ENCODE measurements around the gene GNAL. TPM values are rescaled to one million over a fixed set of nuclear protein-coding genes. Genes with fewer than 3 reads are reported as not detected.

Gene GNAL
- total RNA-seq, 6 experiments from 2014 or later: 0.09 to 0.21 (median 0.17) TPM

DNA sequence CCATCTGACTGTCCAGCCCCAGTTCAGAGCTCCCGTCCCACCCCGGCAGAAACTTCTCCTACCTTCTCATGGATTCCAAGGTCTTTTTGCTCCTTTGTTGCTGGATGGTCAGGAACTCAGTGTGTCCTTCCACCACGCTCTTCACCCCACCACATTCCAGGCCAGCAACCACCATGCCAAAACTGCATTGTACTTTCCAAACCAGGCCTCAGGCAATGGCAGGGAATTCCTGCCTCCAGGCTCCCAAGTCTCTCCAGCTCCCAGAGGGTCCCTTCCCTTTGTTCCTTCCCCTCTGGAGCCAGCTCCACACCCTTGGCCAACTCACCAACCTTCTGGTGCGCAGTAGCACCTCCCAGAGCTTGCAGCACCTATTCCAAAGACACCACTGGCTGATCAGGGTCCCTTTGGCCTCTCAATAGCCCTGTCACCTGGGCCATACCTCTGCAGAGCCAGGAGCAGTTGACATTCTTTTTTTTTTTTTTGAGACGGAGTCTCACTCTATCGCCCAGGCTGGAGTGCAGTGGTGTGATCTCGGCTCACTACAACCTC lies 170.3 kb downstream of the GNAL start:
- Mint-ChIP-seq H3K4me3 (no peak overlapping the region), H3K27me3 (ENCODE audit: insufficient read depth) (peaks cover 4% of the 10 kb centered on the region), H3K4me1 (ENCODE audit: low read depth) (peaks cover 58% of the 10 kb centered on the region), H3K27ac (peak overlapping the region; percentile 100), H3K36me3 (ENCODE audit: low read depth) (no peaks in the 10 kb centered on the region), H3K9me3 (no peaks in the 10 kb centered on the region)
- DNase-seq: no peak
- no peak for TF ChIP-seq CTCF (IDR thresholded peaks at IDR 0.05)

- Mint-ChIP-seq H3K36me3 (ENCODE audit: low read depth) (no peaks in the 10 kb centered on the region), H3K27me3 (ENCODE audit: insufficient read depth) (peaks cover 6% of the 10 kb centered on the region), H3K27ac (peak overlapping the region; percentile 59), H3K4me3 (no peak overlapping the region), H3K4me1 (ENCODE audit: low read depth) (peaks cover 58% of the 10 kb centered on the region), H3K9me3 (no peaks in the 10 kb centered on the region)
- TF ChIP-seq CTCF (IDR thresholded peaks at IDR 0.05): peak; percentile 70
- peak; percentile 67 for DNase-seq
Measured at GRCh38 chr18:11859903-11860407, 170.9 kb downstream of the GNAL start.

- Mint-ChIP-seq H3K36me3 (ENCODE audit: low read depth) (no peaks in the 10 kb centered on the region), H3K27ac (peak overlapping the region; percentile 59), H3K27me3 (ENCODE audit: insufficient read depth) (peaks cover 8% of the 10 kb centered on the region), H3K4me1 (ENCODE audit: low read depth) (peaks cover 58% of the 10 kb centered on the region), H3K9me3 (no peaks in the 10 kb centered on the region), H3K4me3 (no peak overlapping the region)
- TF ChIP-seq CTCF (IDR thresholded peaks at IDR 0.05): no peak
- no peak for DNase-seq
Measured at GRCh38 chr18:11860594-11861450, 171.8 kb downstream of the GNAL start.

DNA sequence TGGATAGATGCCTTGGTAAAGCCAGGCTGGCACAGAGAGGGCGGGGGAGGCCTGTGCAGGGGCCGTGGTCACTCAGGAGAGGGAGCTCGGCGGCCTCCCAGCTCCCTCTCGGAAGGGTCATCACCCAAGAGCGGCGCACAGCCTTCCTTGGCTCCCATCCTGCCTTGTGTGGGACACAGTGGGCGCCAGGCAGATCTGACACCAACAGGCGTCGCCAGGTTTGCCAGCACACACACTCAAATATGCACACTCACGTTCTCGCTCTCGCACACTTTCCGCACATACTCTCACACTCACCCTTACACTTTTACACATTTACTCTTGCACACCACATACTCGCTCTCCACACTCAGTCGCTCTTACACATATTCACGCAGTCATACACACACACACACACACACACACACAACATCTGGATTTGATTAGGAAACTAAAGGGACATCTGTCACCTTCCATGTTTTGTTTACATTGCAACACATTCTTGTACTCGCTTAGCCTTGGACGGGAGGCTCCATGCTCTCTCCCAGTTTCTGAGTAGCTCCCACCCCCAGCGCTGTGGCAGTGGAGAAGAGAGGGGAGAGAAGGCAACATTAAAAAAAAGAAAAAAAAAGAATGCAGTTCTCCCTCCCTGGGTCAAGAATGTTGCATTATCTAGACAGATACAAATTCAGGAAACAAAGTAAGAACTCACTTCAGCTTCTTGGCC lies 172.7 kb downstream of the GNAL start:
- Mint-ChIP-seq H3K4me1 (ENCODE audit: low read depth) (peaks cover 49% of the 10 kb centered on the region), H3K9me3 (no peaks in the 10 kb centered on the region), H3K36me3 (ENCODE audit: low read depth) (no peaks in the 10 kb centered on the region), H3K27me3 (ENCODE audit: insufficient read depth) (peaks cover 8% of the 10 kb centered on the region), H3K4me3 (no peak overlapping the region), H3K27ac (peak overlapping the region; percentile 51)
- no peak for DNase-seq
- no peak for TF ChIP-seq CTCF (IDR thresholded peaks at IDR 0.05)

GRCh38 chr18:11862468-11863137 lies 173.5 kb downstream of the GNAL start:
- Mint-ChIP-seq H3K9me3 (no peaks in the 10 kb centered on the region), H3K4me1 (ENCODE audit: low read depth) (peaks cover 40% of the 10 kb centered on the region), H3K27me3 (ENCODE audit: insufficient read depth) (peaks cover 6% of the 10 kb centered on the region), H3K27ac (no peak overlapping the region), H3K4me3 (no peak overlapping the region), H3K36me3 (ENCODE audit: low read depth) (no peaks in the 10 kb centered on the region)
- no peak for TF ChIP-seq CTCF (IDR thresholded peaks at IDR 0.05)
- DNase-seq: no peak
